Measurements from ENCODE around the gene CSAD. TPM values are rescaled to one million over a fixed set of nuclear protein-coding genes. Genes with fewer than 3 reads are reported as not detected.
A peak's percentile ranks its signal among the peaks of the same experiment; 100 is the strongest.
"Not testable (repeated sequence)": the region's sequence is repeated elsewhere in the genome, so short reads cannot be mapped to it uniquely, and the experiment has no call there.

Gene CSAD
- total RNA-seq, 1 experiment from 2014 or later, result 32.3 TPM

DNA sequence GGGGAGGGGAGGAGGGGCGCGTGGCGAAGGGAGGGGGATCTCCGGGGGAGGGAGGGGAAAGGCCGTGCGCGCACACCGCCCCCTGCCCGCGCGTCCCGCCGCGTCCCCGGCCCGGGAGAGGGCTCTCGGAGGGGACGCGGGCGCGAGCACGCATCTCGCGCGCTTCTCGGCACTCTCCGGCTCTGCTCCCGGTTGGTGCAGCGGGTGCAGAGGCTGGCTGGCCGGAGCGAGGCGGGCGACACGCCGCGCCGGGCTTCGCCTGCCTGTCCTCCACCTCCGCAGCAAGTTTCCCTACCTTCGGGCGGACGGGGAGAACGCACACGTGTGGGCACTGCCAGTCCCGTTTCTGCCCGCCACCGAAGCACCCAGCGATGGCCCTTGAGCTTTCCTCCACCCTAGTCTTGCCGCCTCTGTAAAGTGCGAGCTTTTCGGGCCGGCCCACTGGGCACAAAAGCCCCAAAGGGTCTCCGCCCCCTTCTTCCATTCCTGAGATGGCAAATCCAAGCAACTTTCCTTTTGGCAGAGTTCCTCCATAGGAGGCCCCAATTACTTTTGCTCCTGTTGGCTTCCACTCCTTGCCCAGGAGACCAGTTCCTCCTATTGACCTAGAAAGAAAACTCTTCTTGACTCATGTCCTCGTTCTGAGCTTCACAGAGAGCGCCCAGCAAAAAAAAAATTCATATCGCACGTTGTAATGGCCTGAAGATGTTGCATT, 363 bp upstream of the CSAD start:
- BruUV-seq (replicated peaks), result no TSS peak
- intact Hi-C loops (cut with micrococcal nuclease; ENCODE audit: unreplicated experiment), result loop anchor here (5.0 kb wide), 1 partner anchor 114 kb away; no protein-coding TSS in a partner anchor
- Histone ChIP-seq H3K4me1 (ENCODE audit: insufficient read depth, low read length, poor library complexity, severe bottlenecking) (peaks cover 24% of the 10 kb centered on the region), H3K27me3 (replicated peaks; ENCODE audit: insufficient read depth, low read depth, low read length, poor library complexity) (no peaks in the 10 kb centered on the region), H3K4me3 (ENCODE audit: low read depth, low read length, poor library complexity, severe bottlenecking) (peak overlapping the region; percentile 68), H3K36me3 (ENCODE audit: insufficient read depth, low read length, poor library complexity, severe bottlenecking) (peaks cover 43% of the 10 kb centered on the region), H3K9me3 (ENCODE audit: low read depth, low read length, poor library complexity, severe bottlenecking) (no peaks in the 10 kb centered on the region), H3K27ac (ENCODE audit: low read depth, low read length, poor library complexity, severe bottlenecking) (peak overlapping the region; percentile 93)
- DNase-seq (ENCODE audit: low spot score), result peak; percentile 93
- POLR2A ChIA-PET (ENCODE audit: low non-redundant PET), result no interaction called here
- CTCF ChIA-PET, result interaction anchor here (0.5 to 1.4 kb wide), 6 partner anchors 21 to 311 kb away, joined by 3 to 9 read pairs (median 4); partner anchors contain the start of gene AAAS
- TF ChIP-seq, protein P1, sequence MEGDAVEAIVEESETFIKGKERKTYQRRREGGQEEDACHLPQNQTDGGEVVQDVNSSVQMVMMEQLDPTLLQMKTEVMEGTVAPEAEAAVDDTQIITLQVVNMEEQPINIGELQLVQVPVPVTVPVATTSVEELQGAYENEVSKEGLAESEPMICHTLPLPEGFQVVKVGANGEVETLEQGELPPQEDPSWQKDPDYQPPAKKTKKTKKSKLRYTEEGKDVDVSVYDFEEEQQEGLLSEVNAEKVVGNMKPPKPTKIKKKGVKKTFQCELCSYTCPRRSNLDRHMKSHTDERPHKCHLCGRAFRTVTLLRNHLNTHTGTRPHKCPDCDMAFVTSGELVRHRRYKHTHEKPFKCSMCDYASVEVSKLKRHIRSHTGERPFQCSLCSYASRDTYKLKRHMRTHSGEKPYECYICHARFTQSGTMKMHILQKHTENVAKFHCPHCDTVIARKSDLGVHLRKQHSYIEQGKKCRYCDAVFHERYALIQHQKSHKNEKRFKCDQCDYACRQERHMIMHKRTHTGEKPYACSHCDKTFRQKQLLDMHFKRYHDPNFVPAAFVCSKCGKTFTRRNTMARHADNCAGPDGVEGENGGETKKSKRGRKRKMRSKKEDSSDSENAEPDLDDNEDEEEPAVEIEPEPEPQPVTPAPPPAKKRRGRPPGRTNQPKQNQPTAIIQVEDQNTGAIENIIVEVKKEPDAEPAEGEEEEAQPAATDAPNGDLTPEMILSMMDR (conservative IDR thresholded peaks at IDR 0.05; ENCODE audit: low read depth, low read length), result no peak
- no peak for TF ChIP-seq EZH2 (IDR thresholded peaks at IDR 0.05; ENCODE audit: borderline replicate concordance, low read depth, low read length, poor library complexity, severe bottlenecking)

DNA sequence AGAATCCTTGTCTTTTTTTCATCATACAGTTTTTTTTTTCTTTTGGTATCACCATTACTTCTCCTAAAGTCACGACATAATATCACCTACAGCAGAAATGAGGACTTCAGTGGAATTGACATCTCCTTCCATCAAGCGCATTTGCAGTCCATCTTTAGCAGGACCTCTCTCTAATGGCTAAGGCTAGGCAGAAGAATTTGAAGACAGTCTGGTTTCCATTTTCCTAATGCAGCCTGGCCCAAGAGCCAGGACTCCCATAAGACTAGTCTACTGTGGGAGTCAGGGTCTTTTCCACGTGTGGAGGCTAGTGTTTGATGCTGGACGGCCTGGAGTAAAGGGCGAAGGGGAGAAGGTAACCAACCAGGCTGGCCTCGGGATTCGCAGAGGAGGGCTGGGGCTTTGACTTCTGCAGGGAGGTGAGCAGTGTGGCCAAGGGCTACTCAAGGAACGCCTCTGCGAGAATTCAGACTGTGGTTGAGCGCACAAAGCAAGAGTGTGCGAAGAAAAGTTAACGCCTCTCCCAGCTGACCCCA, 972 bp downstream of the CSAD start:
- H3K36me3 ChIP-seq (ENCODE audit: insufficient read depth, low read length, poor library complexity, severe bottlenecking), result peaks cover 30% of the 10 kb centered on the region
- H3K4me3 ChIP-seq (ENCODE audit: low read depth, low read length, poor library complexity, severe bottlenecking), result peak overlapping the region; percentile 68
- POLR2A ChIA-PET (ENCODE audit: low non-redundant PET), result interaction anchor here (0.6 kb wide), 2 partner anchors 120 to 479 kb away, joined by 15 to 16 read pairs; partner anchors contain the start of gene MYG1
- TF ChIP-seq, protein P1 (conservative IDR thresholded peaks at IDR 0.05; ENCODE audit: low read depth, low read length), result no peak
- no peak for TF ChIP-seq EZH2 (IDR thresholded peaks at IDR 0.05; ENCODE audit: borderline replicate concordance, low read depth, low read length, poor library complexity, severe bottlenecking)
- H3K27ac ChIP-seq (ENCODE audit: low read depth, low read length, poor library complexity, severe bottlenecking), result peak overlapping the region; percentile 93
- H3K9me3 ChIP-seq (ENCODE audit: low read depth, low read length, poor library complexity, severe bottlenecking), result no peaks in the 10 kb centered on the region
- BruUV-seq (replicated peaks), result no TSS peak
- intact Hi-C loops (cut with micrococcal nuclease; ENCODE audit: unreplicated experiment), result loop anchor here (5.0 kb wide), 1 partner anchor 112 kb away; no protein-coding TSS in a partner anchor
- no peaks in the 10 kb centered on the region for H3K27me3 ChIP-seq (replicated peaks; ENCODE audit: insufficient read depth, low read depth, low read length, poor library complexity)
- H3K4me1 ChIP-seq (ENCODE audit: insufficient read depth, low read length, poor library complexity, severe bottlenecking), result peaks cover 35% of the 10 kb centered on the region
- DNase-seq (ENCODE audit: low spot score), result no peak
- CTCF ChIA-PET, result no interaction called here

DNA sequence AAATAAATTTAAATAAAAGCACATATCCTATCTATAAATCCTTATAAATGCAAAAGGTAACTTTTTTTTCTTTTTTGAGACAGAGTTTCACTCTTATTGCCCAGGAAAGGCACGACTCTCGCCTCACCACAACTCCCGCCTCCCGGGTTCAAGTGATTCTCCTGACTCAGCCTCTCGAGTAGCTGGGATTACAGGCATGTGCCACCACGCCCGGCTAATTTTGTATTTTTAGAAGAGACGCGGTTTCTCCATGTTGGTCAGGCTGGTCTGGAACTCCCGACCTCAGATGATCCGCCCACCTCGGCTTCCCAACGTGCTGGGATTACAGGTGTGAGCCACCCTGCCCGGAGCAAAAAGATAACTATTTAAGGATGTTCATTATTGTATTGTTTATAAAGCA, 1.9 kb downstream of the CSAD start:
- BruUV-seq (replicated peaks); CTCF ChIA-PET: not testable (repeated sequence)

DNA sequence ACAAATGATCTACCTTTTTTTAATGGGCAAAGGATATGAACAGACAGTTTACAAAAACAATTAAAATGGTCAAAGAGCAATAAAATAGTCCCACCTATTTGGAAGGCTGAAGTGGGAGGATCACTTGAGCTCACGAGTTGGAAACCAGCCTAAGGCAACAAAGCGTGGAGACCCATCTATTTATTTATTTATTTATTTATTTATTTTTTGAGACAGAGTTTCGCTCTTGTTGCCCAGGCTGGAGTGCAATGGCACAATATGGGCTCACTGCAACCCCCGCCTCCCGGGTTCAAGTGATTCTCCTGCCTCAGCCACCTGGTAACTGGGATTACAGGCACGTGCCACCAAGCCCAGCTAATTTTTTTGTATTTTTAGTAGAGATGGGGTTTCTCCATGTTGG, 3.3 kb downstream of the CSAD start:
- intact Hi-C loops (cut with micrococcal nuclease; ENCODE audit: unreplicated experiment); H3K27me3 ChIP-seq (replicated peaks; ENCODE audit: insufficient read depth, low read depth, low read length, poor library complexity); H3K9me3 ChIP-seq (ENCODE audit: low read depth, low read length, poor library complexity, severe bottlenecking); H3K27ac ChIP-seq (ENCODE audit: low read depth, low read length, poor library complexity, severe bottlenecking); CTCF ChIA-PET; BruUV-seq (replicated peaks); H3K4me3 ChIP-seq (ENCODE audit: low read depth, low read length, poor library complexity, severe bottlenecking); DNase-seq (ENCODE audit: low spot score): not testable (repeated sequence)
- H3K36me3 ChIP-seq (ENCODE audit: insufficient read depth, low read length, poor library complexity, severe bottlenecking), result peaks cover 10% of the 10 kb centered on the region
- POLR2A ChIA-PET (ENCODE audit: low non-redundant PET), result interaction anchor here (0.6 kb wide), 1 partner anchor 834 kb away, joined by 5 read pairs; no protein-coding TSS in a partner anchor
- peaks cover 22% of the 10 kb centered on the region for H3K4me1 ChIP-seq (ENCODE audit: insufficient read depth, low read length, poor library complexity, severe bottlenecking)

More for the DNA sequence above, 1.9 kb downstream of the CSAD start:
- POLR2A ChIA-PET (ENCODE audit: low non-redundant PET); H3K27ac ChIP-seq (ENCODE audit: low read depth, low read length, poor library complexity, severe bottlenecking); DNase-seq (ENCODE audit: low spot score); H3K4me3 ChIP-seq (ENCODE audit: low read depth, low read length, poor library complexity, severe bottlenecking); H3K27me3 ChIP-seq (replicated peaks; ENCODE audit: insufficient read depth, low read depth, low read length, poor library complexity); H3K9me3 ChIP-seq (ENCODE audit: low read depth, low read length, poor library complexity, severe bottlenecking); intact Hi-C loops (cut with micrococcal nuclease; ENCODE audit: unreplicated experiment): not testable (repeated sequence)
- peaks cover 36% of the 10 kb centered on the region for H3K4me1 ChIP-seq (ENCODE audit: insufficient read depth, low read length, poor library complexity, severe bottlenecking)
- peaks cover 24% of the 10 kb centered on the region for H3K36me3 ChIP-seq (ENCODE audit: insufficient read depth, low read length, poor library complexity, severe bottlenecking)
